ENCODE data around the gene SSTR1. TPM values are rescaled to one million over a fixed set of nuclear protein-coding genes. Genes with fewer than 3 reads are reported as not detected.

SSTR1 gene
- total RNA-seq, 1 donor from 2014 or later: under 0.01 TPM

DNA sequence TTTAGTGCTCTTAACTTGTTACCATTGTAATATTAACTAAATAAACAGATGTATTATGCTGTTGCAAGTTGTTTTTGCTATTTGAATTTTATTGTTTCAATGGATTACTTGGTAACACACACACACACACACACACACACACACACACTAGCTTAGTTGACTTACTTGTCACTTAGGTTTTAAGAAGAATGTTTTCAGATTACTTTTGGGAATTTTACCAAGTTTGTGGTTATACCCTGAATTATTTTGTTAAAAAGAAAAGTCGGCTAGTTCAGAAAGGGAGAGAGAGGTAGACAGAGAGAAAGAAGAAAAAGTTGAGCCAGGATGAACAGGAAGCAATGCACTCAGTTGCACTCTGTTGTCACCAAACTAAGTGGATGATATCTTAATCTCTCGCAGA is 5.3 kb downstream of the SSTR1 start:
- Histone ChIP-seq H3K36me3 (ENCODE audit: control insufficient read depth, insufficient read depth, low read length) (no peaks in the 10 kb centered on the region), H3K4me3 (ENCODE audit: low read depth, low read length) (no peak overlapping the region), H3K27me3 (ENCODE audit: control insufficient read depth, insufficient read depth, low read length) (peaks cover 25% of the 10 kb centered on the region)
- FAIRE-seq (no peak), DNase-seq (ENCODE audit: low read depth) (no peak)
- TF ChIP-seq, protein P1, sequence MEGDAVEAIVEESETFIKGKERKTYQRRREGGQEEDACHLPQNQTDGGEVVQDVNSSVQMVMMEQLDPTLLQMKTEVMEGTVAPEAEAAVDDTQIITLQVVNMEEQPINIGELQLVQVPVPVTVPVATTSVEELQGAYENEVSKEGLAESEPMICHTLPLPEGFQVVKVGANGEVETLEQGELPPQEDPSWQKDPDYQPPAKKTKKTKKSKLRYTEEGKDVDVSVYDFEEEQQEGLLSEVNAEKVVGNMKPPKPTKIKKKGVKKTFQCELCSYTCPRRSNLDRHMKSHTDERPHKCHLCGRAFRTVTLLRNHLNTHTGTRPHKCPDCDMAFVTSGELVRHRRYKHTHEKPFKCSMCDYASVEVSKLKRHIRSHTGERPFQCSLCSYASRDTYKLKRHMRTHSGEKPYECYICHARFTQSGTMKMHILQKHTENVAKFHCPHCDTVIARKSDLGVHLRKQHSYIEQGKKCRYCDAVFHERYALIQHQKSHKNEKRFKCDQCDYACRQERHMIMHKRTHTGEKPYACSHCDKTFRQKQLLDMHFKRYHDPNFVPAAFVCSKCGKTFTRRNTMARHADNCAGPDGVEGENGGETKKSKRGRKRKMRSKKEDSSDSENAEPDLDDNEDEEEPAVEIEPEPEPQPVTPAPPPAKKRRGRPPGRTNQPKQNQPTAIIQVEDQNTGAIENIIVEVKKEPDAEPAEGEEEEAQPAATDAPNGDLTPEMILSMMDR (IDR thresholded peaks at IDR 0.05; ENCODE audit: insufficient read depth, low read length, severe bottlenecking): no peak

DNA sequence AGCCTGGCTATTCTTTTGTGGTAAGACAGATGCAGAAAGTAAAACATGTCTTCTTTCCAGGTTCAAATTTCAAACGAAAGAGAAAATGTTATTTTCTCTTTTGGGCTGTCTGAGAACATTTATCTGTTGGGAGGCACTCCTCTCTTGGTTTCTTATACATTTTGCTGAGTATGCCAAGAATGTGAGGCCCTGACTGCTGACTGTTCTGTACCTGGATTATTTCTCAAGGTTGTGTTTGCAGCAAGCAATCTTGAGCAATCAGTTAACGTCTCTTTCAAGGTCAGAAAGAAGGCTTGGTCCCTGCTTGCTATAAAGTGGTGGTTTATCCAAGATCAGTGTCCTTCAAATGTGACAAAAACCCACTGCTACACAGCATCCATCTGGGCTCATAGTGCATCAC is 9.8 kb downstream of the SSTR1 start:
- H3K27me3 ChIP-seq (ENCODE audit: control insufficient read depth, insufficient read depth, low read length): no peaks in the 10 kb centered on the region
- H3K36me3 ChIP-seq (ENCODE audit: control insufficient read depth, insufficient read depth, low read length): no peaks in the 10 kb centered on the region
- H3K4me3 ChIP-seq (ENCODE audit: low read depth, low read length): no peak overlapping the region
- TF ChIP-seq, protein P1 (IDR thresholded peaks at IDR 0.05; ENCODE audit: insufficient read depth, low read length, severe bottlenecking): no peak
- FAIRE-seq (no peak), DNase-seq (ENCODE audit: low read depth) (no peak)

DNA sequence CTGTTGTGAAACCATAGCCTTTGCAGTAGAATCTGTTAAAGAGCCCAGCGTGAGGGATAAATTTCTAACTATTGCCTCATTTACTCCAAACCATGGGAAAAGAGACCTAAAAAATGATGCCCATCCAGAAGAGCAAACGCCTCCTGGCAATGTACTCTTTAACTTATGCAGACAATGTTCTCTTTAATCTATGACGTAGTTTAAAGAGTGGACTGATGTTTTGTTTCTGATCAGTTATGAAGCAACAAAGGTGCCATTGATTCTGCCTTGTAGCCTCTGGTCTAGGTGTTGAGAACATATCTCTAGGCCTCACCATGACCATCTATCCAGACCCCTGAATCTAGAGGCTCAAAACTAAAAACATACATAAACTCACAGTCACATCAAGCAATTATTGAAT is 13.4 kb downstream of the SSTR1 start:
- TF ChIP-seq, protein P1 (IDR thresholded peaks at IDR 0.05; ENCODE audit: insufficient read depth, low read length, severe bottlenecking): no peak
- FAIRE-seq (no peak), DNase-seq (ENCODE audit: low read depth) (no peak)
- Histone ChIP-seq H3K27me3 (ENCODE audit: control insufficient read depth, insufficient read depth, low read length) (no peaks in the 10 kb centered on the region), H3K4me3 (ENCODE audit: low read depth, low read length) (no peak overlapping the region), H3K36me3 (ENCODE audit: control insufficient read depth, insufficient read depth, low read length) (no peaks in the 10 kb centered on the region)

DNA sequence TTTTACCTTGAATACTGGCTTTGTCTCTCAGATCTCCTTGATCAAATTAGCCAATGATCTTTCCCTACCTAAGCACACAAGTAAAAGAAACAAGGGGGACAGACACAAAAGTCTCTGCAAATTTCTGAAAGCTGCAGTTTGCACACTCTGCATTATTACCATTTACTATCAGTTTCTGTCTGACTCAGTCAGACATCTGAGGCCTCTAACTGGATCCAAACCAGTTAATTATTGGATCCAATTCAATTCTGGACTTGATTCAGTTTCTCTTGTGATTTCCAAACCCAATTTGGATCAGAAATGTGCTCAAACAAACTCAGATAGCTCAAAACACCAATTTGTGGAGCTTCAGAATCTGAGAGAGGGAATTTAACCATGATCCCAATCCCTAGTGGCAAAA is 16.6 kb downstream of the SSTR1 start:
- Histone ChIP-seq H3K36me3 (ENCODE audit: control insufficient read depth, insufficient read depth, low read length) (no peaks in the 10 kb centered on the region), H3K4me3 (ENCODE audit: low read depth, low read length) (no peak overlapping the region), H3K27me3 (ENCODE audit: control insufficient read depth, insufficient read depth, low read length) (no peaks in the 10 kb centered on the region)
- FAIRE-seq: no peak
- TF ChIP-seq, protein P1 (IDR thresholded peaks at IDR 0.05; ENCODE audit: insufficient read depth, low read length, severe bottlenecking): no peak
- DNase-seq (ENCODE audit: low read depth): no peak

DNA sequence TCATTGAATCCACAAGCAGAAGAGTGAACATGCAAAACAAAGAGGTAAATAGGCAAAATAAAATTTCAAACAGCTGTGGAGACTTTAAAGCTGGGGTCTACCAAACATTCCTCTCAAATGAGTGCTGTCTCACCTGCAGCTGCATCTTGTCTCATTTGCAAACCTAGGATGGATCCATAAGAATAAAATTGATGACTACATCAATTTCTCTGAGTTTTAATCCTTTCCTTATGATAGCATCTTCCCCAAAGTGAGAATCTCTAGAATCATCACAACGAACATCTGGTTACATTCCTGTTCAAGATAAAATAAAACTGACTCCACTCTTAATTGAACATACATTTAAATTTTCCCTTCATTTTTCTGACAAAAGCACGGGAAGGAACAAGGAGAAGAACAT is 18.2 kb downstream of the SSTR1 start:
- TF ChIP-seq, protein P1 (IDR thresholded peaks at IDR 0.05; ENCODE audit: insufficient read depth, low read length, severe bottlenecking): no peak
- Histone ChIP-seq H3K4me3 (ENCODE audit: low read depth, low read length) (no peak overlapping the region), H3K36me3 (ENCODE audit: control insufficient read depth, insufficient read depth, low read length) (no peaks in the 10 kb centered on the region), H3K27me3 (ENCODE audit: control insufficient read depth, insufficient read depth, low read length) (no peaks in the 10 kb centered on the region)
- DNase-seq (ENCODE audit: low read depth) (no peak), FAIRE-seq (no peak)

DNA sequence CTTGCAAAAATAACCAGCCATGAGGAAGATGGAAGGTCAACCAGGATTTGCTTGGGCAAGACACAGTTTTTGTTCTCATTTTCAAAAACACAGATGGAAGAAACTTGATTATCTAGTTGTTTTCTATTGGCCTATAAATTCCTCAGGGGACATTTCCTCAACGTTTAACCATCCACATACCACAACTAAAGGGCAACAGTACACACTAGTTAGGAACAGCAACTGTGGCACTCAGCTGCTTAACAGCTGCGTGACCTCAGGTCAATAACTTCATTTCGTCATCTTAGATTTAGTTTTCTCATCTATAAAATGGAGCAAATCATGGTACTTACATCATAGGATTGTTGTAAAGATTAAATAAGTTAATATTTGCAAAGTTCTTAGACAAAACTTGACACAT is 18.7 kb downstream of the SSTR1 start:
- FAIRE-seq: no peak
- DNase-seq (ENCODE audit: low read depth): no peak

More for the DNA sequence above, 18.7 kb downstream of the SSTR1 start:
- Histone ChIP-seq H3K4me3 (ENCODE audit: low read depth, low read length) (no peak overlapping the region), H3K36me3 (ENCODE audit: control insufficient read depth, insufficient read depth, low read length) (no peaks in the 10 kb centered on the region), H3K27me3 (ENCODE audit: control insufficient read depth, insufficient read depth, low read length) (no peaks in the 10 kb centered on the region)
- TF ChIP-seq, protein P1 (IDR thresholded peaks at IDR 0.05; ENCODE audit: insufficient read depth, low read length, severe bottlenecking): no peak

Measured in bronchial epithelial cell (primary cell).